Pons (tissue), 1 donor: ENCODE data around the gene METTL1.

Experiments used
- DNase-seq: peaks from one replicate; pipeline ENCODE4 v3.0.0-alpha.2; 2016; ENCODE audit warnings: low spot score

The METTL1 gene

DNA sequence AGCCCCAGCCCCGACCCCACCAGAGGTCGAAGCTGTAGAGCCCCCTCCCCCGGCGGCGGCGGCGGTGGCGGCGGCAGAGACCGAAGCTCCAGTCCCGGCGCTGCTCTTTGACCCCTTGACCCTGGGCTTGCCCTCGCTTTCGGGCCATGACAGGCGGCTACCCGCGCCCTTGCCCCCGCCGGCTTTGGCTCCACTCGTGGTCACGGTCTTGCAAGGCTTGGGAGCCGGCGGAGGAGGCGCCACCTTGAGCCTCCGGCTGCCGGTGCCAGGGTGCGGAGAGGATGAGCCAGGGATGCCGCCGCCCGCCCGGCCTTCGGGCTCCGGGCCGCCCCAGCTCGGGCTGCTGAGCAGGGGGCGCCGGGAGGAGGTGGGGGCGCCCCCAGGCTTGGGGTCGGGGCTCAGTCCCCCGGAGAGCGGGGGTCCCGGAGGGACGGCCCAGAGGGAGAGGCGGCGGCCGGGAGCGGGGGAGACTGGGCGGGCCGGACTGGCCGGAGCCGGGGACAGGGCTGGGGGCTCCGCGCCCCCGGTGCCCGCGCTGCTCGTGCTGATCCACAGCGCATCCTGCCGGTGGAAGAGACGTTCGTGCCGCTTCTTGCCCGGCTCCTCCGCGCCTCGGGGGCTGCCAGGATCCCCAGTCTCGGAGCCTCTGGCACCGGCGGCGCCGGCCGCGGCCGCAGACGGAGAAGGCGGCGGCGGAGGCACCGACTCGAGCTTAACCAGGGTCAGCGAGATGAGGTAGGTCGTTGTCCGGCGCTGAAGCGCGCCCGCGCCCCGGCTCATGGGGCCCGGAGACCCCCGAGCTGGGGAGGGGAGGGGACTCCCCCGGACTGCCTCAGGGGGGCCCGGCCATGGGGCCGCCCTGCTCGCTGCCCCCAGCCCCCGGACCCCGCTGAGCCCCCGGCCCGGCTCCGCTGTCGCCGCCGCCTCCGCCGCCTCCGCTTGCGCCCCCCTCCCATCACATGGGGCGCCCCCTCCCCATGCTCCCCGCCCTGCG lies 34.1 kb downstream of the METTL1 start:
- DNase-seq = no peak

- DNase-seq = no peak
Observed at GRCh38 chr12:57736741-57737466, 35.0 kb downstream of the METTL1 start.

DNA sequence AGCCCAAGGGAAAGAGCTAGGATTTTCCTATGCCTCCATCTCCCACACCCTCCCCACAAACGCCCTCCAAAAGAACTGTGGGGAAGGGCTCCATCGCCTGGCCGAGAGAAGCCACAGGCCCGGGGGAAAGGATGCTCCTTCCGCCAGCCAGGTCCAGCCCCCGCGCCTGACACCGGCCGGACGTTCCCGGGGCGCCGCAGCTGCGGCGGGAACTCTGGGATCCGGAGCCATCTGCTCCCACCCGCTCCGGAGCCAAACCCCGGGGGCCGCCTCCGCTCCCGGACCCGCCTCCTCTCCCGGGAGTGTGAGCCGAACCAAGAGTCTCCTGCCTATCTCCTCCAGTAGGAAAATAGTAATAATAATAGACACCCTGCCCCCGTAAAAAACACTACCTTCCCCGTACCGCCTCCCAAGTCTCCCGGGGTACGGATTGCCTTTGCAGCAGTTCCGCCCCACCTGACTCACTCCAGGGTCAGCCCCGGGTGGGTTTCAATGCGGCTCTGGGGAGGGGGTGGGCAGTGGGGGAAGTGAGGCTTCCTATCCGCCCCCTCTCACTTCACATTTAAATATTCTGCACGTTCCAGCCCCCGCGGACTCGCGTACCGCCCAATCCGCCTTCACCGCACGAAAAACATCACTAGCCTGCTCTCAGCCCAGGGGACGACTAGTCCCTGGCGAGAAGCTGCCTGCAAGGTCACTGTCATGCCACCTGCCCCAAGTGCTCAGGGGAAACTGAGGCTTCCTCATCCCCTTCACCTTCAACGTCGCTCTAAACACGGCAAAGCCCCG lies 35.8 kb downstream of the METTL1 start:
- no peak for DNase-seq

GRCh38 chr12:57735198-57735855 lies 36.6 kb downstream of the METTL1 start:
- no peak for DNase-seq

DNA sequence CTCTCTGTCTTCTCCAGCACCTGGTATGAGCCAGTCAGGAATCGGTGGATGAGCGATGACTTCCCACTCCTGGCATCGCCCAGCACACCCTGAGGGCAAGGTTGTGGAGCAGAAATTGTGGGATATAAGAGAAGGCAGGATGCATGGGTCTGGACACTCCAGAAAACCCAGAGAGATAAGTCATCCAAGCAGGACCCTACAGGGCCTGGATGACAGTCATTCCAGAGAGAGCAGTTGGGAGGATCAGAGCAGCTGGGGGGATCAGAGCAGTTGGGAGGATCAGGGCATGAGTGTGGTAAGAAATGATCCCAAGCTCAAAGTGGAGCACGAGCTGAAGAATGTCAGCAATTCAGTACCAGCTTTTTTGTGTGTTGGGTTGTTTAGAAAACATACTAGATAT lies 37.3 kb downstream of the METTL1 start:
- no peak for DNase-seq

- DNase-seq = no peak
Observed at GRCh38 chr12:57733928-57734327, 38.0 kb downstream of the METTL1 start.

DNA sequence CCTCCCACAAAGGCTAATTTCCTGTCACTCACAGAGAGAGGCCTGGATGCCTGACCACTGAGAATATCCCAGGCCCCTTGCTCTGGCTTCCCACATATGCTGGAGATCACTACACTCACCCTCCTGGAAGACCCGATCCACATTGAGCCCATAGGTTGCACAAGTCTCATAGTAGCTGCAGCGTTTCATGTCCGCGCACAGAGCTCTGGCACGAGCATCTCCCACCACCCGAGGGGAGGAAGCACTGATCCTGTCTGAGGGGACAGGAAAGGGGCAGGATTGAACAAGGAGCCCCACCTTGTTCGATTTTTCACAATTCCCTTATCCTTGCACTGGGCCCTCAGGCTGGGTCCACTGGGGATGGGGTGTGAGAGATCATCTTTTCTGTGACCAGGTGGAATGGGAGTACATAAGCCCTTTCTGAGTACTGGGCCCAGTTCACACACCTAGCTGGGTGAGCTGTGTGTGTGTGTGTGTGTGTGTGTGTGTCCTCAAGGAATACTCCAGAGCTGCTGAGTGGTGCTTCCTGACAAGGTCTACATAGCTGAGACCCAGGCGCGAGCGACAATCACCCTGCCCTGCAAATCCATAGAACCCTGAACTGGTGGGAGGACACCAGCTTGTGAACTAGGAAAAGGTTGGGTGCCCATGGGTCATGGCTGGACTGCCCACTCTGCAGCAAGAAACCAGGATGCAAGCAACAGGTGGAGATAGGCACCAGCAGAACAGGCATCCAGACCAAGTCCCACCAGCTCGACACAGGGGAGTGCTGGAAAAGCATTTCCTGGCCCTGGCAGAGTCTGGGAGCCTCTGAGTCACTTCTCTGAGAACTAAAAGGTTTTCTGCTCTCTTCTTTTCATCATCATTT lies 38.9 kb downstream of the METTL1 start:
- DNase-seq = no peak

DNA sequence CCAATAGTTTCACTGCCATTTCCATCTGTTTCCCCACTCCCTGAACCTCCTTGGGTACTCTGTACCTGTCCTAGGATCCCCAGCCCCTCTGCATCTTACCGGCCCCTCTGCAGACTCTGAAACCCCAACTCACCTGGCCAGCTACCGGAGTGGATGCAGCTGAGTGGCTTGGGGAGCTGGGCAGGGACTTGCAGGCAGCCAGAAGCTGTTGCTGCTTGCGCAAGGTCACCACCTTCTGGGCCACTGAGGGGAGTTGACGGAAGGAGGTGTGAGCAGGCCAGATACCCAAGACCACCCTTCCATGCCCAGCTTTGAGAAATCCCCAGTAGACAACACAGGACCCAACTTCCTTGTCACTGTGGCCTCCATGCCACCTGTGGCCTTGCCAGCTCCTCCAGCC lies 39.6 kb downstream of the METTL1 start:
- no peak for DNase-seq

DNA sequence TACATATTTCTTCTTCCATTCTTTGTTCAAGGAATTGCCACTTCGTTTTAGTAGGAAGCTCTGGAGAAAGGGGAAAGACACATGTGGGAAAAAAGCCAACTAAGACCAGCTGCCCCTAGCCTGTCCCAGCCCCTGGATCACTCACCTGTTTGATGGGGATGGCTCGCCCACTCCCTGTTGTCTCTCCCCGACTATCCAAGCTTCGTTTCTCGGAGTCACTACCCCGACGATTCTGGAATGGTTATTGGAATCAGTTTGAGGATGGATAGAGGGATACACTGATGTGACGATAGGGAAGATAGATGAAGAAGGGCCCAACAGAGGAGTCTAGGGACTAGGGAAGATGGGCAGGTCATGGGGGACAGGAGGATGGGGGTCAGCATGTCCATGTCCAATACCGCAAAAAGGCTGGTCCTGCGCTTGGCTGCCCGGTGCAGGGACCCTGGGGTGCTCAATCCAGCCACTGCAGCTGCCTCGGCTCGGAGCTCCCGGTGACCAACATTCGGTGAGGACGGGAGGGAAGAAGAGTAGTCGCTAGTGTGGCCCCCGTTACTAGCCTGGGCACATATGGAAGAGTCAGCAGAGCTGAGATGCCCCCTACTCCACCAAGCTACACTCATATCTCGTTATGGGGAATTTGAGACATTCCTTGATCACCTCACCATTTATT lies 40.4 kb downstream of the METTL1 start:
- DNase-seq = no peak

DNA sequence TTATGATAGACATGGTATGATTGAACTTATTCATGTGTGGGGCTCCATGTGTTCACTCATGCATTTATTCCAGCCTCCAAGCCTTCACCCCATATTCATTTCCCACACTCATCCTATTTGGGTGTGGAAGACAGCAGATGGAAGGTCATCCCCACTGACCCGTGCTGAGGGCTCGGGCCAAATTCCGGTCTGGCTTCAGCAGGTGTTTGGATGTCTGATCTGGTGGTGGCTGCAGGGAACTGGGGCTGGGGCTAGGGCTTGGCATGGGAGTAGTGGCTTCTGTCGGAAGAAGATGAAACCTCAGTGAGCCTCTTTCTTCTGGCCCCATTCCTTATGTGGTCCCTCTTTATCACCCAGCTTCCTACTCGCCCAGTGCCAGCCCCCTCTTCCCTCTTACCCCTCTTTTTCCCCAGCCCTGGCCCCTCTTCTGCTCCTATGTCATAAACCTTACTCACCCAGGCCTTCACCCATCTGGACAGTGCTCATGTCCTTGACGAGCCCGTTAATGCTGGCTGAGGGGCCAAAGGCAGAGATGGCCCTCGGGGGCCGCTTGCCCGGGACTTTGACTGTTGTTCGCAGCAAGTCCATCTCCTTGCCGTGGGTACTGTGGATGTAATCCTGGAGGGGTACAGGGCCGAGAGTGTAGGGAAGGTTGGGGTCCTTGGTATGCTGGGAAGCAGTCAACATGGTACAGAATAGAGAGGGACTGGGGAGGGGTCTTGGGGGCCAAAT lies 41.4 kb downstream of the METTL1 start:
- DNase-seq = no peak

- no peak for DNase-seq
Observed at GRCh38 chr12:57729321-57729844, 42.5 kb downstream of the METTL1 start.

- no peak for DNase-seq
Observed at GRCh38 chr12:57727758-57728395, 44.0 kb downstream of the METTL1 start.

DNA sequence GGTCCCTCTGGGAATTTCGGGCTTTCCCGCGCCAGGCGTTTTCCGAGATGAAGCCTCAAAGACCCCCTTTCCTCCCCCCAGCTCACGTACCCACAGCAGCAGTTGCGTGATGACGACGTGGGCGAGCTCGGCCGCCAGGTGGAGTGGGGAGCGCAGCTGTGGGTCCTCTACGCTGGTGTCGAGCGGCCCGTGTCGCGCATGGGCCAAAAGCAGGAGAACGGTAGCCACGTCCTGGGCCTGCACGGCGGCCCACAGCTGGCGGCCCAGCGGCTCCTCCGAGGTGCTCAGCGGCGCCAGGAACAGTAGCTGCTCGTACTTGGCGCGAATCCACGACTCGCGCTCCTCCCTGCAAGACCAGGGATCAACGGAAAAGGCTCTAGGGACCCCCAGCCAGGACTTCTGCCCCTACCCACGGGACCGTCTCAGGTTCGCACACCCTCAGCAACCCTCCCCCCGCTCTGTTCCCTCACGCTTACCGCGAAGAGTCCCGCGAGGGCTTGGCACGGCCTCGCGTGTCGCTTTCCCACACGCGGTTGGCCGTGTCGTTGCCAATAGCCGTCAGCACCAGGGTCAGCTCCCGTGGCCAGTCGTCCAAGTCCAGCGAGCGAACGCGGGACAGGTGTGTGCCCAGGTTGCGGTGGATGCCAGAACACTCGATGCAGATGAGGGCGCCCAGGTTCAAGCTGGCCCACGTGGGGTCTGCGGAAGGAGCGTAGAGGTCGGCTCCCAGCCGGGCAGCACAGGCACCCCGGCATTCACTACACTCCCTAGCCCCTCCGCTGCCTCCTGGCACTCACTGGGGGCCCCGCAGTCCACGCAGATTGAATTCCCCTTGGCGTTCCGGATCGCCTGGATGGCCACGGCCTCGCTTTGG lies 44.8 kb downstream of the METTL1 start:
- no peak for DNase-seq

DNA sequence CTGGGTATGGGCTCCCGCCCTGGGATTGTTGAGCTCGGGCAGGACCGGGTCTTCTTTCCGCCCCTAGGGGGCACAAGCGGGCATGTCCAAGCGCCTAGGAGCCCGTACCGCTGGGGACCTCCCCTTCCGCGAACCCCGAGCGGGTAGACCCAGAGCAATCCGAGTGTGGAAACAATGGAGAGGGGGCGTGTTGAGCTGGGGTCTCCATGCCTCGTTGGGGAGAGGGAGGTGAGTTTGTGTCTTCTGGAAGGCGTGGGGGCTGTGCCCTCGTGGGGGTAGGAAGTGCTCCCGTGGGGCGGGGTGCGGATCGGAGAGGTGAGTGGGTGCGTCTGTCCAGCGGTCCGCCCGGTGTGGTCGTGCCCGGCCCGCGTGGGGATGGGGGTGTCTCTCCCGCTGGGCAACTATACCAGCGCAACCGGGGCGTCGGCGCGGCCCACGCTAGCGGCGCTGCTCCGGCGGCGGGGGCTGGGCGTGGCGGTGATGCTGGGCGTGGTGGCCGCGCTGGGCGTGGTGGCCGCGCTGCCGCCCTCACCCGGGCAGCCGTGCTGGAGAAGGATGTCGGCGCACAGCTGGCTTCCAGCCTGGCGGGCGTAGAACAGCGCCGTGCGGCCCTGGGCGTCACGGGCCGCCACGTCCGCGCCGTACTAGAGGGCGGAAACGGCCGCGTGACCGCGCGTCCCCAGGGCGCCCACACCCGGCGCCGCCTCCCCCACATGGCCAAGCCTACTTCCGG lies 45.6 kb downstream of the METTL1 start:
- DNase-seq = peak; percentile 43

- DNase-seq = no peak
Observed at GRCh38 chr12:57725851-57726150, 46.1 kb downstream of the METTL1 start.

- DNase-seq = no peak
Observed at GRCh38 chr12:57724936-57725740, 46.8 kb downstream of the METTL1 start.
